COR-L47 (cell line): ENCODE data around the gene SAP25.
"Not testable (repeated sequence)": the region's sequence is repeated elsewhere in the genome, so short reads cannot be mapped to it uniquely, and the experiment has no call there.

Experiments
- DNase-seq: peaks from one replicate; lab custom pipeline; 2025; lab: John Stamatoyannopoulos, UW

The SAP25 gene

GRCh38 chr7:100535982-100536381, 37.7 kb downstream of the SAP25 start:
- DNase-seq = not testable (repeated sequence)

GRCh38 chr7:100532165-100533022, 41.3 kb downstream of the SAP25 start:
- no peak for DNase-seq

GRCh38 chr7:100528108-100528866, 45.4 kb downstream of the SAP25 start:
- DNase-seq = not testable (repeated sequence)

GRCh38 chr7:100523192-100523591, 50.5 kb downstream of the SAP25 start:
- DNase-seq = not testable (repeated sequence)
